Ammon's horn (tissue), 1 donor: ENCODE measurements around the gene TENT5C.
A peak's percentile ranks its signal among the peaks of the same experiment; 100 is the strongest.

Source experiments
- DNase-seq: peaks from one replicate; pipeline ENCODE4 v3.0.0-alpha.2; 2016; ENCODE audit warnings: low spot score

TENT5C gene

DNA sequence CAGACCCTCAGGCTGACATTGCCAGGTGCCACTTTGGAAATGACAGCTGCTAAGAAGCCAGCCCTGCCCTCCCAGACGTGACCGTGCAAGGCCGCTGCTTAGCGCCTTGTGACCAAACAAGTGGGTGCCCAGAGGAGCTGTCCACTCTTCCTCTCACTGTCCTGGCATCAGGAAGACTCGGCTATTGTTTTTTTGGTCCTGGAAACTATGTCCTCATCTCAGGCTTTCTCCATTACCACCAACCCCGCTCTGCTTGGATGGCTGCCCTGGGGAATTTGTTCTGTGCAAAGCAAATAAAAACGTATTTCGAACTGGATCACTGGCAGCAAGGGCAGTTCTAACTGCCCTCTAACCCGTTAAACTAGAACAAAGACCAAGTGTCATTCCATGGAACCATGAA, 13.7 kb upstream of the TENT5C start:
- no peak for DNase-seq

DNA sequence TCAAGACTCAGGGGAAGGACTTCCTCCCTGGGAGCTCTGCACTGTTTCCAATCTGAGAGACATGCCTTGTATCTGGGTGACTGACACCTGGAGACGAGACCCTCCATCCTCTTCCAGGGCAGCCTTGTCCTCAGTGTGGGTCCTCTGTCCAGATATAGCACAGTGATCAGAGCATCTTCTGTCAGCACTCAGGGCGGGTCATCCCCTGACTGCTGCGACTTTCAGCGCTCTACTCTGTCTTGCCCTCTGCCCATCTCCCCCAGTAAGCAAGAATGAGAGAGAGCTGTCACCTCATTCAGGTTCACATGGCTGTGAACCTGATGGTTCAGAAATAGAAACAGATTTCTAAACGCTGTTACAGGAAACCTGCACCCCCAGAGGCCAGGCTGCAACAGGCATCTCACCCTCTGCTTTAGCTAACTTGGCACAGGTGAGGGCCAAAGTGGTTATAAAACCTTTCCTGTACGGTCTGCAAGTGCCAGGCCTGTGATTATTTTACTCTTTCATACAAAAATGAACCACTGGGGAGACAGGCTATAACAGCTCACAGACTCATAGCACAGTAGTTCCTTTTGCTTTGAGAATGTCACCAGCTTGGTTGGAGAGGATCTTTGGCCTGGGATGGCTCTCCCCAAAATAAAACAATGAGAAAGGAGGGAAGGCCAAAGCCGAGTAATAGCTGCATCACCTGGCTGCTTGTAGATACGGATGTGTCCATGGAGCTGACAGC, 11.4 kb upstream of the TENT5C start:
- no peak for DNase-seq

- no peak for DNase-seq
Observed at GRCh38 chr1:117596023-117596720, 9.7 kb upstream of the TENT5C start.

DNA sequence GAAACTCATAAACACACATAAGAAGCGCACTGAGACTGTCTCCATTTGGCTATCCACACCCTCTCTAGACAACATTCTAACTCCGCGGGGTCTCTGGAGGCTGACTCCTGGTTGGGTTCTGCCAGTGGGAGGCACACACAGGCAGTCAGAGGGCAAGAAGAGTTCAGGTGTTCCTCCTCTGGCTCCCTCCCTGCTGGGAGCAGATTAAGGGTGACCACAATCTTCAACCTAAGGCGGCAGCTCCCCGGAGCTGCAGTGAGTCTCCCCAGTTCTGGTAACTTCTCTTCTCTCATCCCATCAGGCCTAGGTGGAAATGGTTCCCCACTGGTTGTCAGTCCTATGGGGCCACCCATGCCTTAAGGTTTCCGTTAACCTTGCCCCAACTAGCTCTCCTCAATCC, 7.4 kb upstream of the TENT5C start:
- no peak for DNase-seq

DNA sequence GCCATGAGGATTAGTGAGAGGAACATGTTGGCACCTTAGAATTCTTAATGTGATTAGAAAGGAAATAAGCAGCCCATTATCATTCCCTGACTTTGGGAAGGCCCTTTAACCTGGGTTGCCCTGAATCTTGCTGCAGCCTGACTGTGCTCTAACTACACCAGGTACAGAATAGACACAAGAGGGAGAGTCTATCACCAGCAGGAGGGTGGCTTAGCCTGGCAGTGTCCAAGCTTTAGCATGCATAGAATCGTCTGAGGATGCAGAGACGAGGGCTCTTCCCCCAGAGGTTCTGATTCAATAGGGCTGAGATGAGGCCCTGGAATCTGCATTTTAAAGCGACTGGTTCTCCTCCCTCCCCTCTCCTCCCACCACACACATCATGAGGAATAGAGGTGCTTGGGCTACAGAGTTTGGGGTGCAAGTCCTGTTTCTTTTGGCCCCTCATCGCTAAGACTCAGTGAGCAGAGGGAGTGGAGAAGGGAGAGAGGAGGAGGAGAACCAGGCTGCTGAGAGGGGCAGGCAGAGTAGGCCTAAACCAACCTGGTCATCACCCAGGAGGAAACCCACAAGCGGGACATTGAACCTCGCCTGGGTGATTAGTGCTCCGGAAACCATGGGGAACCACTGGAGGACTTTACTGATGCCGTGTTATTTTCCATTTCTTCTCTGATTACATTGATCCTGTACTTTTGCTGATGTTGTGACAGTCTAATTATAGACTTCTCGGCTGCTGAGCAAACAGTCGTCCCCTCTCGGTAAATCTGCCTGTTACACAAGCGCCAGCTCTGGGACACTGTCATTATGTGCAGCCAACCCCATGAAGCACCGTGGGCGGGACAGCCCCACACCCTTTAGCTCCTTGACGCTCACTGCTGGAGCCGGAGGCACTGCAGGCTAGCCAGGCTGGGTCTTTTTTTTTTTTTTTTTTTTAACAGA, 6.3 kb upstream of the TENT5C start:
- DNase-seq = peak; percentile 52

- DNase-seq = no peak
Observed at GRCh38 chr1:117600325-117600943, 5.4 kb upstream of the TENT5C start.

- DNase-seq = no peak
Observed at GRCh38 chr1:117600966-117601365, 4.9 kb upstream of the TENT5C start.

- no peak for DNase-seq
Observed at GRCh38 chr1:117602862-117603261, 3.0 kb upstream of the TENT5C start.

GRCh38 chr1:117605164-117605773, 579 bp upstream of the TENT5C start:
- DNase-seq = peak; percentile 37

DNA sequence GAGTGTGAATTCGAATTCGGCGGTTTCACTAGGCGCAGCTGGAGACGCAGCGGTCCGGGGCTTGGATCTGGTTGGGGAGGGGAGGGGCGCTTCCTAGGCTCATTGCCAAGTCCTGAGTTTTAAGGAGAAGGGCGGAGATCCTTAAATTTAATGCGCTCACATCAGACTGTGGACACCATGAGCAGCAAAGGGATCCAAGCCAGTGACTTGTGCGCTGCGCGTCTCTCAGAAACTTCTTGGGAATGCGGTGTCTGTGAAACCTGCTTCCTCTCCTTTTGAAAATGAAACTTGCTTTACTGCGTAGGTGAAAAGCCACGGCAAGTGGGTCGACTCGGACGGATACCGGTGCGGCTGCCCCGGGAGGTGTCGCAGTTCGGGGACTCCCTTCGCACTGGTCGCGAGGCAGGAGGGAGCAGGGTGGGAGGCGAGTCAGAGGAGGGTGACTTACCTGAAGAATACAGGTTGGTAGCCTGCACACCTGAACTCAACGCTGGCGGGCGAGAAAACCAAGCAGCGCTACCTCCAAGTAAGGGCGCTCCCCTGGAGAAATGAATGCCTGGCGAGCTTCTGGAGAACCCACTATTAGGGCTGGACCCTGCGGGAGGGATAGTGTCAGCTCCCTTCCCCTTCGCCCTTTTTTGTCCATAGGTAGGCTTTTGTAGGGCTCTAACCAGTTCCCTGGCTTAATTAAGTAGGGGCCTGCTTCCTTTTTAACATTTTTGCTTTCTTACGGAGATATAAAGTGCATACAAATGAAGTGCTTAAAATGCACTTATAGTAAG, 992 bp downstream of the TENT5C start:
- DNase-seq = no peak

DNA sequence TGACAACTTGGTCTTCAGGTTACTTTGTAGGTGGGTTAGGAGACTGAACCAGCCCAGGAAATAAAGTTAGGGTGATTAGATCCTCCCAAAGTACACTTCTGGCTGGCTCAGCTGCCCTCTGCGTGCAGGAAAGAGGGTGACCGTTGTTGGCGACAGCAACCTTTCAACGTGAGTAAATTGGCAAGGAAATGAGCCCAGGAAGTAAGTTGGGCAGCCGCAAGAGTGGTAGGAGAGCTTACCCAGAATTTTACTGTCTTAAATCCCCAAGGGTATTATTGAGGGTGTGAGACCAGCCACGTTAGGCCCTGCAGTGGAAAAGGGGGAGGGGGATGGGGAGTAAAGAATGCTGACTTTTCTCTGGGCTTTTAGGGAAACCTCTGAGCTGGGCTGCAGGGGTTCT, 1.6 kb downstream of the TENT5C start:
- no peak for DNase-seq

DNA sequence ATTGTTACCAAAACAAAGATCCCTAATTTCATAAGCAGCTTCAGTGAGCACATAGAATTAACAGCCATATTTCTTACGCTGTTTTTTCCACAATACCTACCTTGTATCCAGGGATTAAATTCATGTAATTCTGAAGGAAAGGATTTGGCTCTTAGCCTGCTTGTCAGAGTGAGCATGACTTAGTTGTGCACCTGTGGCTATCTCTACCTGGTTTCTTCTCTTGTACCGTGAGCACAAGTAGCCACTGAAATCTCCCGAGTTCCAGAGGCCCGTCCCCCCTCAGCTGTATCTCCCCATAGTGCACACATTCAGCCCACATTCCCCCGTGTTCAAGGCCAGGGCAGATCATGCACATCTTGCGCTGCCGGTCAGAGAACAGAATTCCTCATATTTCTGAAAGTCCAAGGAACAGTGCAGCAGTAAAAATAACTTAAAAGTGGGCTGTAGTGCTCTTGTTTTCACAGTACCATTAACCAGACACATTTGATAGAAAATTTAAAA, 2.3 kb downstream of the TENT5C start:
- no peak for DNase-seq

- no peak for DNase-seq
Observed at GRCh38 chr1:117608758-117609157, 2.9 kb downstream of the TENT5C start.

DNA sequence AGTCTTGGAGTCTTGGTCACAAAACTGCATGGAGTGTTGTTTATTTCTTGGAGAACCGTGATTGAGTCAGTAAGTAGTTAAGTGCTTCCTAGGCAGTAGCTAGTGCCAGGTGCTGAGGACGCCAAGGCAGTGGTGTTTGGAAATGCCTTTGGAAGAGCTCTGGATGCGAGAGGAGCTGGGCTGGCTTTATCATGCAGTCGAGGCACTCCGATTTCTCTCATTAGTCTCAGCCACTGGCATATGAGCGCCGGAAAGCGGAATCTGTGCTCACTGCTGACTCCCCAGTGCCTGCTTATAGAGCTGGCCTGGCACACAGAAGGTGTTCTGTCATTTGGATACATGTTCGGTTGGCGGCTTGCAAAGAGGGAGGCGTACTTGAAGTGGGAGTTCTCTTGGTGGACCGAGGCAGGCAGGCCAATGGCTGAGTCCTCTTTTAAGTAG, 3.6 kb downstream of the TENT5C start:
- DNase-seq = no peak

GRCh38 chr1:117610036-117610435, 4.2 kb downstream of the TENT5C start:
- DNase-seq = no peak

DNA sequence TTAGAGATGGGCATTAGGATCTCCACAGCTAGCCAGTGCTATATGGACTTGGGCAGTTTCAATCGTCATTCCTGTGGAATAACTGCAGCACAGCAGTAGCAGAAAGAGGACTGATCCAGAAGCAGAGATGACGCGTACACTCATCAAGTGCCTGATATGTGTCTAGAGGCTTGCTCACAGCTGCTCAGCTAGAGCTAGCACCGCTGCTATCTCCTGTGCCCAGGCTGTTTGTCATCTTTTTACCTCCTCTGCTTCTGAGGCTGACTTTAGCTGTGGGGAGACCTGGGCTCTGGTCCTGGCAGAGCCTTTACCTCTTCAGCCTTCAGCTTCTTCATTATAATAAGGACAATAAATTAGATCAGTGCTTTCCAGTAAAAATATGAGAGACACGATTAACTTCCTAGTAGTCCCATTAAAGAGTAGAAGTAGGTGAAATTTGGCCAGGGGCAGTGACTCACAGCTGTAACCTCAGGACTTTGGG, 5.3 kb downstream of the TENT5C start:
- no peak for DNase-seq

GRCh38 chr1:117611894-117612483, 6.1 kb downstream of the TENT5C start:
- no peak for DNase-seq

DNA sequence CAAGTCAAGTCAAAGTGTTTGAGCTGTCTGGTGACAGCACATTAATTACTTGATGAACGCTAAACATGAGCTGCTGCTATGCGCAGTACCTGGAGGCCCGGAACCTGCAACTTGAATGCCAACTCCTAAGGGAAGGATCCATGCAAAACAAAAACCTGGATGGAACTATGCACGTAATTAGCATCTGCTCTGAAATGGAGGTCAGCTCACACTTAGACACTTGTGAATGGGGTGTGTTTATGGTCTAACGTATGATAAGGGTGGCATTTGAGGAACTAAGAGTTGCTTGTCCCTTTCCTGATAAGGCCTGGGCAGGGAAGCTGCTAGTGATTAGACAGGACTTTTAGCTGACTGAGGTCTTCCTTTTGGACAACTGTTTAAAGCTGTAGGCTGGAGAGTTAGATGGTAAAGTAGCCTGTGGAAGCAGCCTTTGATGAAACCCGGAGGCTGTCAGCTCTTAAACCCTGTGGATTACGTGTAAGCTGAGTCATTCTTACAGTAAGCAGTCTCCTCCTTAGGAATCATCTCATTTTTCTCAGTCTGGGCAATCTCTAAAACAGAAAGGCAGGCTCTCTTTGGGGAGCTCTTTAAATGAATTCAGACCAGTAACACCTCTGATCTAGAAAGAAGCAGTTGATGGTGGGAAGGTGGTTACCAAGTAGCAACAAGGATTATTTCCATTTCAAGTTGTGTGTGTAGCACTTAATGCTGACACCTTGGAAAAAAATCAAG, 6.8 kb downstream of the TENT5C start:
- DNase-seq = no peak

DNA sequence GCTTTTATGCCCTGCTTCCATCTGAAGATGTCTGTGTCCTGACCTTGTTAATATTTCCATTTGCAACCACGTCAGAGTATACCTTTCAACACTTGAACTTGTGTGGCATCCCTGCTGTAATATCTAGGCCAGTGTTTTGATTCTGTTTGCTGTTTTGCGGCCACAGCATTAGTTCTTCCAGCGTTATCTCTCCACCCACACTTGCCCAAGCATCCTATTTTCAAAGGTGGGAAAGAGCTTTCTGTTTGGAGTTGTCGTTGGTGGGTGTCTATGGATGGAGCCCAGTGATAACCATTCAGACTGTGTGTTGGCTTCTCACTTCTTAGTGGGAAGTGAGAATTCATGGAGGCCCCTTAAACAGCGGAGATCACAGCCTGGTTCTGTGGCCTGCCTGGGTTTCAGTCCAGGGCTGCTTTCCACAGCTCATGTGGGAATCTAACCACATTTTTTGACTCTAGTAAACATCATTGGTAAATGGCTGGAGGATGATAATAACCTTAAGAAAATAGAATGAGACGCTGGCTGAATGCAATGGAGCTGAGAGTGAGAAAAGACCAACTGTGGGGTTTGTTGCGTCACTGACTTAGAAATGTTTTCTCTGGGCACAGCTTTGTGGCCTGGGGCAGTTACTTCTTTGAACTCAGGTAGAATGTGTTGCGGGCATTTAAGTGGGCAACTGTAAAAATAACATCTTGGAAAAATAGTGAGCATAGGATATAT, 7.6 kb downstream of the TENT5C start:
- DNase-seq = no peak
